Measurements from ENCODE around the gene ADPRH.
"Not testable (repeated sequence)": the region's sequence is repeated elsewhere in the genome, so short reads cannot be mapped to it uniquely, and the experiment has no call there.

ADPRH gene

GRCh38 chr3:119550192-119550910 is 28.9 kb upstream of the ADPRH start:
- Histone ChIP-seq H3K4me3 (ENCODE audit: low read depth, low read length, poor library complexity, severe bottlenecking) (no peak overlapping the region), H3F3A (ENCODE audit: insufficient read depth, low read length) (no peaks in the 10 kb centered on the region), H3K79me2 (ENCODE audit: insufficient read depth, low read length) (no peaks in the 10 kb centered on the region), H4K20me1 (ENCODE audit: insufficient read depth, low read length) (no peaks in the 10 kb centered on the region), H3K9ac (ENCODE audit: low read length) (no peak overlapping the region), H2AFZ (ENCODE audit: low read length) (no peak overlapping the region), H3K4me1 (ENCODE audit: insufficient read depth, low read length, severe bottlenecking) (peaks cover 17% of the 10 kb centered on the region), H3K9me3 (ENCODE audit: low read length) (no peaks in the 10 kb centered on the region), H3K36me3 (ENCODE audit: insufficient read depth, low read length) (no peaks in the 10 kb centered on the region), H3K4me2 (ENCODE audit: low read length) (no peak overlapping the region; the same call in 1 of the 2 replicates), H3K9me2 (ENCODE audit: low read depth, low read length) (no peaks in the 10 kb centered on the region), H3K27me3 (ENCODE audit: insufficient read depth, low read length) (no peaks in the 10 kb centered on the region), H3K27ac (ENCODE audit: low read depth, low read length, poor library complexity, severe bottlenecking) (peak overlapping the region; percentile 16)
- TF ChIP-seq EZH2 (IDR thresholded peaks at IDR 0.05; ENCODE audit: borderline replicate concordance, low read length) (no peak), CTCF (IDR thresholded peaks at IDR 0.05; ENCODE audit: low read length) (no peak; the same call in 1 of the 2 replicates)

- no peaks in the 10 kb centered on the region for H4K20me1 ChIP-seq (ENCODE audit: insufficient read depth, low read length)
- no peaks in the 10 kb centered on the region for H3F3A ChIP-seq (ENCODE audit: insufficient read depth, low read length)
- H3K27me3 ChIP-seq (ENCODE audit: insufficient read depth, low read length), result no peaks in the 10 kb centered on the region
- H3K9me2 ChIP-seq (ENCODE audit: low read depth, low read length), result no peaks in the 10 kb centered on the region
- H3K79me2 ChIP-seq (ENCODE audit: insufficient read depth, low read length), result no peaks in the 10 kb centered on the region
- no peak overlapping the region for H3K4me2 ChIP-seq (ENCODE audit: low read length)
- H3K9me3 ChIP-seq (ENCODE audit: low read length), result no peaks in the 10 kb centered on the region
- H3K4me3 ChIP-seq (ENCODE audit: low read depth, low read length, poor library complexity, severe bottlenecking), result no peak overlapping the region
- no peak overlapping the region for H3K9ac ChIP-seq (ENCODE audit: low read length)
- no peaks in the 10 kb centered on the region for H3K36me3 ChIP-seq (ENCODE audit: insufficient read depth, low read length)
- H3K27ac ChIP-seq (ENCODE audit: low read depth, low read length, poor library complexity, severe bottlenecking), result no peak overlapping the region
- TF ChIP-seq EZH2 (IDR thresholded peaks at IDR 0.05; ENCODE audit: borderline replicate concordance, low read length), result no peak
- no peak for TF ChIP-seq CTCF (IDR thresholded peaks at IDR 0.05; ENCODE audit: low read length)
- peaks cover 23% of the 10 kb centered on the region for H3K4me1 ChIP-seq (ENCODE audit: insufficient read depth, low read length, severe bottlenecking)
- H2AFZ ChIP-seq (ENCODE audit: low read length), result no peak overlapping the region
Observed at GRCh38 chr3:119551598-119551997, 27.7 kb upstream of the ADPRH start.

GRCh38 chr3:119552928-119553327 is 26.4 kb upstream of the ADPRH start:
- H3K4me3 ChIP-seq (ENCODE audit: low read depth, low read length, poor library complexity, severe bottlenecking); H3K27ac ChIP-seq (ENCODE audit: low read depth, low read length, poor library complexity, severe bottlenecking); H3K9me3 ChIP-seq (ENCODE audit: low read length); H4K20me1 ChIP-seq (ENCODE audit: insufficient read depth, low read length); H3K79me2 ChIP-seq (ENCODE audit: insufficient read depth, low read length); H3K36me3 ChIP-seq (ENCODE audit: insufficient read depth, low read length); H3K4me2 ChIP-seq (ENCODE audit: low read length); H3K27me3 ChIP-seq (ENCODE audit: insufficient read depth, low read length); H2AFZ ChIP-seq (ENCODE audit: low read length); H3K9ac ChIP-seq (ENCODE audit: low read length); H3F3A ChIP-seq (ENCODE audit: insufficient read depth, low read length); H3K9me2 ChIP-seq (ENCODE audit: low read depth, low read length): not testable (repeated sequence)
- peaks cover 28% of the 10 kb centered on the region for H3K4me1 ChIP-seq (ENCODE audit: insufficient read depth, low read length, severe bottlenecking)

All from OCI-LY1 (cell line).